Body of pancreas (tissue), 4 donors: ENCODE results near the gene EEFSEC.

Experiments used
- POLR2A ChIP-seq, 3 donors: fragments of 450-650 bp; IDR thresholded peaks; one replicate each; pipeline ENCODE4 v1.6.1; 2016; ENCODE audit warnings: antibody characterized with exemption in 3 of 3, mild to moderate bottlenecking in 2 of 3
- TF ChIP-seq, protein P1 (sequence below), 7 experiments: fragments of 450-650 bp in 4 of 7; fragments of 200-600 bp in 3 of 7; sonication (generic) in 3 of 7; IDR thresholded peaks; one replicate each; pipeline ENCODE4 v1.5.1; 2016 to 2019; ENCODE audit warnings: antibody characterized with exemption in 7 of 7

DNA sequence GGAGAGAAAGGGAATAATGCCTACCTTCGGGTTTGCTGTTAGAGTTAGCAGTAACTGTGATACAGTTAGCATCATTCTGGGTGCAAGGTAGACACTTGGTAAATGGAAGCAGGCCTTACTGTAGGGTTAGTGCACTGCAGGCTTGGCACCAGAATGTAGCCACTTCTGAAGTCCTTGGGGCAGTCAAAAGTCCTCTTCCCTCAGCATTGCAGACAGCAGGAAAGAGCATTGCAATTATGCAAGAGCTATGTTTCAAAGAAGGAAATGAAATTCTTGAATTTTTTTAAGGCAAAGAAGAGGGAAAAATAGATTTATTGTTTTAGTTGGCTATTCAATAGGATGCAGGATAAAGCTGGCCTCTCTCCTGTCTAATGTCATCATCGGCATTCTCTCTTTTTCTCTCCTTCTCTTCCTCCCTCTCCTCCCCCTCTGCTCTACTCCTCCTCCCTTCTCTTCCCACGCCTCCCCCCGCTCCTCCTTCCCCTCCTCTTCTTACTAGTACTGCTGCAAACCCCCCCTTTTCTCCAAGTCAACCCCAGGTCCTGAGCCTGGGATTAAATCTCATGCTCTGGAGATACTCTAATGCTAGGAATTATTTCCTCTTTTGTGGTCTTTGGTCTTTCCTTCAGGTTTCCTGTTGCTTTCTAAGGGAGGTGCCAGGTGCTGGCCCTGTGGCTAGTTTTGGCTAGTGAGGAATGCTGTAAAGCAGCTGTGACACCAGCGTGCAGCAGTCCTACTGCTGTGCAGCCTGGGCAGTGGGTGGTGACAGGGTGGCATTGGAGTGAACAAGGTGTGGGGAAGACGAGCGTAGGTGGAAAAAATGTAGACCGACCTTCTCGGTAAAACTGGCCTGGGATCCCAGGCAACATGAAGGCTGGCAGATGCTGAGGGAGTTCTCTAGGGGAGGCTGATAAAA, 21.7 kb downstream of the EEFSEC start:
- TF ChIP-seq, protein P1, sequence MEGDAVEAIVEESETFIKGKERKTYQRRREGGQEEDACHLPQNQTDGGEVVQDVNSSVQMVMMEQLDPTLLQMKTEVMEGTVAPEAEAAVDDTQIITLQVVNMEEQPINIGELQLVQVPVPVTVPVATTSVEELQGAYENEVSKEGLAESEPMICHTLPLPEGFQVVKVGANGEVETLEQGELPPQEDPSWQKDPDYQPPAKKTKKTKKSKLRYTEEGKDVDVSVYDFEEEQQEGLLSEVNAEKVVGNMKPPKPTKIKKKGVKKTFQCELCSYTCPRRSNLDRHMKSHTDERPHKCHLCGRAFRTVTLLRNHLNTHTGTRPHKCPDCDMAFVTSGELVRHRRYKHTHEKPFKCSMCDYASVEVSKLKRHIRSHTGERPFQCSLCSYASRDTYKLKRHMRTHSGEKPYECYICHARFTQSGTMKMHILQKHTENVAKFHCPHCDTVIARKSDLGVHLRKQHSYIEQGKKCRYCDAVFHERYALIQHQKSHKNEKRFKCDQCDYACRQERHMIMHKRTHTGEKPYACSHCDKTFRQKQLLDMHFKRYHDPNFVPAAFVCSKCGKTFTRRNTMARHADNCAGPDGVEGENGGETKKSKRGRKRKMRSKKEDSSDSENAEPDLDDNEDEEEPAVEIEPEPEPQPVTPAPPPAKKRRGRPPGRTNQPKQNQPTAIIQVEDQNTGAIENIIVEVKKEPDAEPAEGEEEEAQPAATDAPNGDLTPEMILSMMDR (IDR thresholded peaks at IDR 0.05) = no peak
- TF ChIP-seq POLR2A (IDR thresholded peaks at IDR 0.05) = no peak
